B cell (primary cell): ENCODE results near the gene PPFIA1. TPM values are rescaled to one million over a fixed set of nuclear protein-coding genes. Genes with fewer than 3 reads are reported as not detected.

Source experiments
- ATAC-seq: fragments of 200-7000 bp; cut with Tn5 transposase; one replicate; pipeline ENCODE4 v1.10.0; 2021; ENCODE audit warnings: low read depth, mild to moderate bottlenecking, moderate number of reproducible peaks, moderate library complexity
- CTCF ChIA-PET: fragments of 350-600 bp; sonication (Branson Sonifier 250); formaldehyde crosslinking; loops from one replicate; lab custom pipeline; 2021; ENCODE audit warnings: antibody characterized with exemption, inconsistent platforms; lab: Charles Lee
- POLR2A ChIA-PET: fragments of 350-600 bp; sonication (Branson Sonifier 250); formaldehyde crosslinking; loops from one replicate; lab custom pipeline; 2021; ENCODE audit warnings: antibody characterized with exemption; lab: Charles Lee
- DNase-seq: peaks from one replicate; pipeline ENCODE4 v3.0.0; 2013
- H2AFZ ChIP-seq: 2 replicates; pipeline ENCODE4 v1.6.1; 2012; ENCODE audit warnings: mild to moderate bottlenecking, low read depth, low read length; ENCODE audit not compliant: insufficient read depth, poor library complexity, severe bottlenecking
- H3K27ac ChIP-seq, 2 donors: 1 replicate in 1 of 2; 2 replicates in 1 of 2; pipeline ENCODE4 v1.5.1; 2012 to 2013; ENCODE audit warnings: low read length in 2 of 2, mild to moderate bottlenecking in 2 of 2, moderate library complexity in 1 of 2
- H3K27me3 ChIP-seq, 4 experiments: fragments of 200-600 bp in 1 of 4; sonication (generic) in 1 of 4; replicated peaks in 1 of 4; 1 replicate in 2 of 4; 2 replicates in 2 of 4; pipeline versions ENCODE4 v1.6.1 to v1.7.0; 2013 to 2016; ENCODE audit warnings: low read length in 3 of 4, mild to moderate bottlenecking in 2 of 4, mixed read lengths in 1 of 4, moderate library complexity in 1 of 4; ENCODE audit not compliant: insufficient read depth in 4 of 4, control insufficient read depth in 3 of 4; ENCODE audit errors: control extremely low read depth in 1 of 4
- H3K36me3 ChIP-seq, 2 experiments: replicated peaks in 1 of 2; 1 replicate in 1 of 2; 2 replicates in 1 of 2; pipeline versions ENCODE4 v1.6.1 to v1.7.1; 2013; ENCODE audit warnings: low read length in 1 of 2; ENCODE audit not compliant: insufficient read depth in 2 of 2, control insufficient read depth in 1 of 2; ENCODE audit errors: control extremely low read depth in 1 of 2, extremely low read depth in 1 of 2
- H3K4me1 ChIP-seq, 2 donors: fragments of 200-600 bp in 1 of 2; sonication (generic) in 1 of 2; 1 replicate in 1 of 2; 2 replicates in 1 of 2; pipeline versions ENCODE4 v1.5.1 to v1.6.1; 2013 to 2017; ENCODE audit warnings: low read length in 2 of 2; ENCODE audit not compliant: control insufficient read depth in 2 of 2, insufficient read depth in 2 of 2
- H3K4me2 ChIP-seq: replicated peaks from 2 replicates; pipeline ENCODE3; 2012; ENCODE audit warnings: mild to moderate bottlenecking, low read depth, low read length; ENCODE audit not compliant: poor library complexity, severe bottlenecking
- H3K4me3 ChIP-seq, 5 experiments: fragments of 200-600 bp in 1 of 5; sonication (generic) in 1 of 5; 1 replicate in 3 of 5; 2 replicates in 2 of 5; pipeline versions ENCODE4 v1.5.1 to v1.7.0; 2011 to 2016; ENCODE audit warnings: low read length in 4 of 5, mild to moderate bottlenecking in 4 of 5, low read depth in 2 of 5, control low read depth in 1 of 5, moderate library complexity in 1 of 5; ENCODE audit not compliant: insufficient read depth in 1 of 5; ENCODE audit errors: control extremely low read depth in 1 of 5, extremely low read depth in 1 of 5
- H3K79me2 ChIP-seq: fragments of 200-600 bp; sonication (generic); one replicate; pipeline ENCODE4 v1.6.0; 2016; ENCODE audit warnings: low read length; ENCODE audit not compliant: control insufficient read depth, insufficient read depth
- H3K9ac ChIP-seq: fragments of 200-600 bp; sonication (generic); 2 replicates; pipeline ENCODE4 v1.6.1; 2017; ENCODE audit warnings: mild to moderate bottlenecking, low read length, moderate library complexity
- H3K9me3 ChIP-seq, 3 donors: one replicate each; pipeline versions ENCODE4 v1.6.1 to v1.7.1; 2013; ENCODE audit warnings: low read length in 2 of 3; ENCODE audit not compliant: control insufficient read depth in 2 of 3, insufficient read depth in 1 of 3; ENCODE audit errors: control extremely low read depth in 1 of 3
- H4K20me1 ChIP-seq: 2 replicates; pipeline ENCODE4 v1.6.0; 2012; ENCODE audit warnings: mild to moderate bottlenecking, low read length; ENCODE audit not compliant: insufficient read depth, control insufficient read depth, poor library complexity, severe bottlenecking
- H3K27ac Mint-ChIP-seq: one replicate; pipeline ENCODE4 v1.8.0; 2021; ENCODE audit warnings: mixed read lengths
- H3K27me3 Mint-ChIP-seq: one replicate; pipeline ENCODE4 v1.8.0; 2021; ENCODE audit warnings: mixed read lengths
- H3K4me1 Mint-ChIP-seq: one replicate; pipeline ENCODE4 v1.8.0; 2021; ENCODE audit warnings: mixed read lengths
- H3K4me3 Mint-ChIP-seq: one replicate; pipeline ENCODE4 v1.8.0; 2021; ENCODE audit warnings: mixed read lengths
- H3K9me3 Mint-ChIP-seq: one replicate; pipeline ENCODE4 v1.8.0; 2022; ENCODE audit warnings: mixed read lengths; ENCODE audit not compliant: insufficient read depth
- CTCF ChIP-seq: fragments of 200-600 bp; IDR thresholded peaks from one replicate; pipeline ENCODE4 v1.8.0; 2022; ENCODE audit warnings: antibody characterized with exemption, mild to moderate bottlenecking
- EZH2 ChIP-seq: IDR thresholded peaks from 2 replicates; pipeline ENCODE4 v1.6.1; 2012; ENCODE audit warnings: borderline replicate concordance, low read depth, mild to moderate bottlenecking, moderate library complexity, low read length; ENCODE audit not compliant: insufficient read depth, poor library complexity, severe bottlenecking
- WGBS: methylation state at CpG from one replicate; pipeline ENCODE4 v1.1.5; 2013; ENCODE audit warnings: missing lambda C conversion rate; ENCODE audit not compliant: insufficient coverage; 5-methylcytosine and 5-hydroxymethylcytosine counted together
- intact Hi-C: fragments of 100-400 bp; cut with micrococcal nuclease; formaldehyde crosslinking; loops from one replicate; pipeline ENCODE4 v1.10.0; 2022
- polyA plus RNA-seq: library from polyadenylated mRNA; depleted of rRNA; stranded (reverse); fragments of >200 nt; gene quantifications from 2 replicates; pipeline ENCODE4 v1.2.3, GENCODE V29; 2012
- total RNA-seq, 2 donors: library from RNA; stranded (reverse); fragments of 120-200 nt in 1 of 2; gene quantifications; 1 replicate in 1 of 2; 2 replicates in 1 of 2; pipeline versions ENCODE4 v1.2.3 to v1.2.4, GENCODE V29; 2013 to 2022

PPFIA1 gene
- total and polyA plus RNA-seq, 2 donors (not counting 1 experiment from before 2014, with no cell fraction given), result 21.8 to 70.4 TPM

DNA sequence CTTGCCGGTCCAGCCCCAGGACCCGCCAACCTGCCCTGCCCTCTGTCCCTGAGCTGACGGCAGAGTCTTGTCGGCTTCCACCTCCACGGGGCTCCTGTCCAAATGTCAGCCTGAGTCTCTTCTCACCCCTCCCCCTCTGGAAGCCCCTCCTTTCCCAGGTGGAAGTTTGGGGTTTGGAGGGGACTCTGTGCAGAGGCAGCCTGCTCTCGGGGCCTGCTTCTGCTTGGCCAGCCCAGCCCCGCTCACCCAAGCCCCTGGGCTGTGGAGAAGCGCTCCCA, 158.9 kb downstream of the PPFIA1 start:
- Histone ChIP-seq H3K79me2 (no peaks in the 10 kb centered on the region), H3K4me3 (no peak overlapping the region), H3K4me1 (no peaks in the 10 kb centered on the region), H3K27me3 (peaks cover 0 to 15% (median 0%) of the 10 kb centered on the region in 4 experiments), H3K4me2 (no peak overlapping the region), H4K20me1 (no peaks in the 10 kb centered on the region), H3K9ac (no peak overlapping the region), H3K36me3 (no peaks in the 10 kb centered on the region), H3K27ac (no peak overlapping the region), H2AFZ (no peak overlapping the region), H3K9me3 (peaks cover 0 to 3% (median 0%) of the 10 kb centered on the region in 3 donors)
- TF ChIP-seq CTCF, result no peak
- no peak for TF ChIP-seq EZH2
- Mint-ChIP-seq H3K27ac (no peak overlapping the region), H3K4me3 (no peak overlapping the region), H3K9me3 (no peaks in the 10 kb centered on the region), H3K27me3 (peaks cover 39% of the 10 kb centered on the region), H3K4me1 (peaks cover 4% of the 10 kb centered on the region)
- intact Hi-C loops, result no loop called here
- DNase-seq (no peak), ATAC-seq (no peak)
- POLR2A ChIA-PET, result no interaction called here
- 90% methylated on average over 8 of the region's 8 CpGs for WGBS
- CTCF ChIA-PET, result no interaction called here

DNA sequence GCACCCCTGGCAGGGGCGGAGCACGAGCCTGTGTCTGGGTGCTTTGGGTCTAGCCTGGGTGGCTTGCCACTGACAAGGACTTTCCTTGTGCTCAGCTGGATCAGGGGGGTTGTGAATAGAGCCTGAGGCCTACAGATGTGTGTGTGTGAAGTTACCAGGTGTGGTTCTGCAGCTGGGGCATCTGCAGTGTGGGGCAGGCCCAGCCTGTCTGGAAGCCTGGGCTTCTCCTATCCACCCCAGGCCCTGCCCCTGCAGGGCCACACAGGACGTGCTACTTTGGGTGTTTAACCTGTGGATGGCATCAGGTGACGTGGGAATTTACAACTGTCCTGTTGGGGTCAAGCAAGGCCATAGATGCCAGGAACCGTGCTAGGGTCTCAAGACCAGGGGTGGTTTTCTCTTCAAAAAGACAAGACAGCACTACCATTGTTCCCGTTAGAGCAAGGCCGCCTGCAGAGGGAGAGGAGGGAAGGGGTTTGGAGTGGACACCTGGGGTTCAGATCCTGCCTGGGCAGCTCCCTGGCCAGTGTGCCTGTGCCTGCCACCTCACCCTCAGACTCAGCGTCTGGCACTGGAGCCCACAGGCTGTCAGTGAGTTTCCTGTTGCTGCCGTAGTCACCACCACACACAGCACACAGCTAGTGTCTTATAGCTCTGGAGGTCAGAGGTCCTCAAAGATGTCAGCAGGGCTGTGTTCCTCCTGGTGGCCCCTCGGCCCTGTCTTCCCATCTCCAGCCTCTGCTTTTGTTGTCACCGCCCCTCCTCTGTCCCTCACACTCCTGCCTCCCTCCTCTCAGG, 159.4 kb downstream of the PPFIA1 start:
- no peak overlapping the region for H2AFZ ChIP-seq
- peaks cover 40% of the 10 kb centered on the region for H3K27me3 Mint-ChIP-seq
- intact Hi-C loops, result no loop called here
- no peaks in the 10 kb centered on the region for H3K4me1 ChIP-seq
- ChIA-PET POLR2A (no interaction called here), CTCF (no interaction called here)
- DNase-seq (no peak), ATAC-seq (no peak)
- no peaks in the 10 kb centered on the region for H3K36me3 ChIP-seq
- H3K4me3 ChIP-seq, result no peak overlapping the region
- WGBS, result 69% methylated on average over 11 of the region's 11 CpGs
- H3K27ac Mint-ChIP-seq, result no peak overlapping the region
- no peak overlapping the region for H3K27ac ChIP-seq
- H4K20me1 ChIP-seq, result no peaks in the 10 kb centered on the region
- peaks cover 8% of the 10 kb centered on the region for H3K4me1 Mint-ChIP-seq
- peaks cover 0 to 2% (median 0%) of the 10 kb centered on the region in 3 donors for H3K9me3 ChIP-seq
- no peak overlapping the region for H3K4me3 Mint-ChIP-seq
- H3K9me3 Mint-ChIP-seq, result no peaks in the 10 kb centered on the region
- no peak overlapping the region for H3K9ac ChIP-seq
- no peak overlapping the region for H3K4me2 ChIP-seq
- TF ChIP-seq CTCF, result no peak
- no peak for TF ChIP-seq EZH2
- H3K27me3 ChIP-seq, result peaks cover 0 to 19% (median 0%) of the 10 kb centered on the region in 4 experiments
- no peaks in the 10 kb centered on the region for H3K79me2 ChIP-seq
